Endothelial cell of umbilical vein (primary cell): ENCODE results near the gene GADD45GIP1. TPM values are rescaled to one million over a fixed set of nuclear protein-coding genes. Genes with fewer than 3 reads are reported as not detected.

Source experiments
- BruUV-seq: library from RNA; stranded (reverse); fragments of 400-500 nt; replicated peaks from 2 replicates; lab custom pipeline; 2021; lab: Mats Ljungman, UMichigan
- CTCF ChIA-PET: fragments of 300-600, 350-600 bp; sonication (Branson Sonifier 250); formaldehyde crosslinking; loops from one replicate; lab custom pipeline; 2021; ENCODE audit warnings: antibody characterized with exemption, inconsistent platforms; lab: Charles Lee
- POLR2A ChIA-PET: fragments of 300-600, 350-600 bp; sonication (Branson Sonifier 250); formaldehyde crosslinking; loops from one replicate; lab custom pipeline; 2021; ENCODE audit warnings: antibody characterized with exemption, inconsistent platforms; lab: Charles Lee
- DNase-seq: peaks from one replicate; pipeline ENCODE4 v3.0.0-alpha.2; 2011; ENCODE audit warnings: low read depth, low spot score
- FAIRE-seq: peaks from 2 replicates; lab custom pipeline; 2011; peaks lifted over from hg19 to GRCh38; lab: Jason Lieb, UNC
- H2AFZ ChIP-seq: 2 replicates; pipeline ENCODE4 v1.6.0; 2012; ENCODE audit warnings: low read depth, low read length, control low read depth, inconsistent platforms
- H3K27ac ChIP-seq: 2 replicates; pipeline ENCODE4 v1.5.1; 2011; ENCODE audit warnings: low read depth, mild to moderate bottlenecking, control low read depth, low read length, moderate library complexity; ENCODE audit not compliant: insufficient read depth
- H3K27me3 ChIP-seq, 2 experiments: 2 replicates each; pipeline versions ENCODE4 v1.6.0 to v1.6.1; 2011; ENCODE audit warnings: low read length in 2 of 2, mixed read lengths in 1 of 2; ENCODE audit not compliant: control insufficient read depth in 2 of 2, insufficient read depth in 2 of 2
- H3K36me3 ChIP-seq, 2 experiments: 2 replicates in 1 of 2; 3 replicates in 1 of 2; pipeline ENCODE4 v1.5.1; 2011; ENCODE audit warnings: low read length in 2 of 2, mild to moderate bottlenecking in 1 of 2, moderate library complexity in 1 of 2; ENCODE audit not compliant: control insufficient read depth in 2 of 2, insufficient read depth in 2 of 2; ENCODE audit errors: extremely low read depth in 1 of 2
- H3K4me1 ChIP-seq: 3 replicates; pipeline ENCODE4 v1.5.1; 2011; ENCODE audit warnings: mild to moderate bottlenecking, low read length; ENCODE audit not compliant: control insufficient read depth, insufficient read depth; ENCODE audit errors: extremely low read depth
- H3K4me2 ChIP-seq: 2 replicates; pipeline ENCODE4 v1.6.1; 2011; ENCODE audit warnings: low read length, control low read depth, mixed read lengths; ENCODE audit not compliant: insufficient read depth
- H3K4me3 ChIP-seq, 3 experiments: fragments of 200-600 bp in 1 of 3; sonication (generic), shearing (Covaris generic) in 1 of 3; replicated peaks in 1 of 3; 2 replicates each; pipeline ENCODE4 v1.5.1; 2011 to 2016; ENCODE audit warnings: control low read depth in 3 of 3, low read length in 3 of 3, mild to moderate bottlenecking in 2 of 3, inconsistent platforms in 1 of 3, low read depth in 1 of 3, moderate library complexity in 1 of 3; ENCODE audit not compliant: insufficient read depth in 1 of 3
- H3K79me2 ChIP-seq: 2 replicates; pipeline ENCODE4 v1.6.0; 2012; ENCODE audit warnings: low read length, inconsistent platforms; ENCODE audit not compliant: control insufficient read depth, insufficient read depth
- H3K9ac ChIP-seq: replicated peaks from 2 replicates; pipeline ENCODE3; 2011; ENCODE audit warnings: low read length, control low read depth; ENCODE audit not compliant: insufficient read depth; ENCODE audit errors: extremely low read depth
- H3K9me1 ChIP-seq: replicated peaks from 3 replicates; pipeline ENCODE4 v1.6.0; 2011; ENCODE audit warnings: mild to moderate bottlenecking, low read length; ENCODE audit not compliant: control insufficient read depth, insufficient read depth; ENCODE audit errors: extremely low read depth
- H3K9me3 ChIP-seq: replicated peaks from 2 replicates; pipeline ENCODE4 v1.5.1; 2012; ENCODE audit warnings: low read length, inconsistent platforms; ENCODE audit not compliant: control insufficient read depth, insufficient read depth
- H4K20me1 ChIP-seq: replicated peaks from 2 replicates; pipeline ENCODE3; 2011; ENCODE audit warnings: mild to moderate bottlenecking, low read length; ENCODE audit not compliant: control insufficient read depth, insufficient read depth; ENCODE audit errors: extremely low read depth
- EZH2 ChIP-seq: IDR thresholded peaks from 2 replicates; pipeline ENCODE4 v1.6.1; 2012; ENCODE audit warnings: borderline replicate concordance, low read depth, mild to moderate bottlenecking, moderate library complexity, low read length, inconsistent platforms; ENCODE audit not compliant: severe bottlenecking
- FOS ChIP-seq: IDR thresholded peaks from 2 replicates; pipeline ENCODE4 v1.6.1; 2011; ENCODE audit warnings: mild to moderate bottlenecking, low read length, moderate library complexity, borderline replicate concordance; ENCODE audit not compliant: insufficient read depth
- GATA2 ChIP-seq: IDR thresholded peaks from 2 replicates; pipeline ENCODE4 v1.7.0; 2011; ENCODE audit warnings: low read depth, mild to moderate bottlenecking, moderate library complexity, mixed read lengths, low read length; ENCODE audit not compliant: insufficient read length, insufficient read depth
- JUN ChIP-seq: IDR thresholded peaks from 2 replicates; pipeline ENCODE4 v1.6.1; 2011; ENCODE audit warnings: borderline replicate concordance, low read depth; ENCODE audit not compliant: insufficient read length, insufficient read depth
- POLR2A ChIP-seq: IDR thresholded peaks from 2 replicates; pipeline ENCODE4 v1.6.1; 2012; ENCODE audit warnings: low read depth, mild to moderate bottlenecking, control low read depth, low read length
- POLR2AphosphoS5 ChIP-seq: IDR thresholded peaks from 2 replicates; pipeline ENCODE4 v1.6.1; 2012; ENCODE audit warnings: low read depth, mild to moderate bottlenecking, control low read depth, low read length, moderate library complexity; ENCODE audit not compliant: insufficient read depth
- dilution Hi-C: fragments of 300-500 bp; cut with MboI; formaldehyde crosslinking; loops from one replicate; pipeline ENCODE4 v1.15.0; 2019; ENCODE audit warnings: low sequenced_read_pairs; ENCODE audit not compliant: extremely low pct_ligation_motif_present
- intact Hi-C: fragments of 100-400 bp; cut with micrococcal nuclease; formaldehyde crosslinking; loops from one replicate; pipeline ENCODE4 v1.10.0; 2022
- polyA plus RNA-seq, 4 experiments: library from polyadenylated mRNA; depleted of rRNA in 3 of 4; stranded (reverse) in 3 of 4; unstranded in 1 of 4; fragments of >200 nt; gene quantifications; 2 replicates each; pipeline versions ENCODE4 v1.2.1 to v1.2.3, GENCODE V29; 2011 to 2012; ENCODE audit warnings: missing spikeins in 1 of 4
- total RNA-seq: library from RNA; stranded (reverse); gene quantifications from 2 replicates; pipeline ENCODE4 v1.2.3, GENCODE V29; 2021
- TF ChIP-seq, protein P1 (sequence below): IDR thresholded peaks from 2 replicates; pipeline ENCODE4 v1.6.1; 2011; ENCODE audit not compliant: insufficient read depth, insufficient read length
- TF ChIP-seq, protein P2 (sequence below), 2 donors: IDR thresholded peaks; 1 replicate in 1 of 2; 2 replicates in 1 of 2; pipeline ENCODE4 v1.5.1; 2011; ENCODE audit warnings: low read length in 2 of 2, mild to moderate bottlenecking in 2 of 2, moderate library complexity in 2 of 2, control low read depth in 1 of 2, inconsistent platforms in 1 of 2, low read depth in 1 of 2; ENCODE audit not compliant: insufficient read depth in 1 of 2; ENCODE audit errors: extremely low read depth in 1 of 2

Gene GADD45GIP1
- total and polyA plus RNA-seq, 2 donors (not counting 3 experiments of a cell fraction or from before 2014, with no cell fraction given), result 32.8 to 38.3 TPM

DNA sequence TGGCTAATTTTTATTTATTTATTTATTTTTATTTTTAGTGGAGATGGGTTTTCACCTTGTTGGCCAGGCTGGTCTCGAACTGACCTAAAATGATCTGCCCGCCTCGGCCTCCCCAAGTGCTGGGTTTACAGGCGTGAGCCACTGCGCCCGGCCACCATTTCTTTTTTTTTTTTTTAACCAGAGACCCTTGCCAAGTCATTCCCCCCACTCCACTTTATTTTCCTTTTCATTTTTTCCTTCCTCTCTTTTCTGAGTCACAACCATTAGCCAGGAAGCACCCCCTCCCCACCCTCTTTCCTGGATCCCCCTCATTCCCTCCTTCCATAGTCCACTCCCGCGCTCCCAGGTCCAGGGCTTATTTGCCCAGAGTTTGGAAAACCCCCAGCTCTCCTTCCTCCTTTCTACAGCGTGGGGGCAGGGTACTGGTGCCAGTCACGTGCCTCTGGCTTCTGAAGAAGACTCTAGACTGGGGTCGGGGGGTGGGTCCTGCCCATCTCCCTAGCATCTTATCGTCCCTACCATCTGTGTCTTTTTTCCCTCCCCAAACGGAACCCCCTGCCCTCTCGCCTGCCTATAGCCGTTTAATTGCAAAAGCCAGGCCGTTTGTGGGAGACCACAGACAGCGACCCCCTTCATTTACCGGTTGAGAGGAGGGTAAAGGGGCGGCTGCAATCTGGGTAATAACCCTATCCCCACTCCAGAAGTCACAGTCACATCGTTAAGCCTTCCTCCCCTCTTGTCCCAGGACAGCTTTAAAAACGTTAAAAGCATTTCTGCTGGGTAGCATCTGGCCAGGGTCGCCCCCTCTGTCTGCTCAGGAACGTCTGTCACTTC lies 19.7 kb downstream of the GADD45GIP1 start:
- Histone ChIP-seq H3K36me3 (peaks cover 13 to 26% of the 10 kb centered on the region in 2 experiments), H4K20me1 (no peaks in the 10 kb centered on the region), H3K4me1 (peaks cover 31% of the 10 kb centered on the region), H3K9me1 (no peaks in the 10 kb centered on the region), H3K4me2 (peak overlapping the region; percentile 42), H3K27ac (peak overlapping the region; percentile 23), H2AFZ (peak overlapping the region; percentile 49), H3K9me3 (no peaks in the 10 kb centered on the region), H3K4me3 (peak overlapping the region in 2 of 3 experiments; percentile 24 to 28), H3K9ac (peak overlapping the region; percentile 27), H3K27me3 (no peaks in the 10 kb centered on the region), H3K79me2 (peaks cover 47% of the 10 kb centered on the region)
- ChIA-PET CTCF (interaction anchor here (0.8 to 1.3 kb wide), 4 partner anchors 18 to 180 kb away, joined by 3 to 6 read pairs (median 4); partner anchors contain the start of genes GCDH and SYCE2), POLR2A (interaction anchor here (0.8 to 1.6 kb wide), 2 partner anchors 9 to 28 kb away, joined by 3 to 6 read pairs; partner anchors contain the start of gene RAD23A)
- DNase-seq (peak; percentile 75), FAIRE-seq (peak; percentile 47)
- dilution Hi-C loops (no loop called here), intact Hi-C loops (loop anchor here (10.0 kb wide), 1 partner anchor 153 kb away; no protein-coding TSS in a partner anchor)
- TSS peak; percentile 27 for BruUV-seq
- no peak for TF ChIP-seq EZH2
- TF ChIP-seq, protein P1, sequence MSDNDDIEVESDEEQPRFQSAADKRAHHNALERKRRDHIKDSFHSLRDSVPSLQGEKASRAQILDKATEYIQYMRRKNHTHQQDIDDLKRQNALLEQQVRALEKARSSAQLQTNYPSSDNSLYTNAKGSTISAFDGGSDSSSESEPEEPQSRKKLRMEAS, result peak; percentile 30
- no peak for TF ChIP-seq GATA2
- no peak for TF ChIP-seq JUN
- TF ChIP-seq POLR2A, result no peak
- no peak for TF ChIP-seq POLR2AphosphoS5
- TF ChIP-seq, protein P2, sequence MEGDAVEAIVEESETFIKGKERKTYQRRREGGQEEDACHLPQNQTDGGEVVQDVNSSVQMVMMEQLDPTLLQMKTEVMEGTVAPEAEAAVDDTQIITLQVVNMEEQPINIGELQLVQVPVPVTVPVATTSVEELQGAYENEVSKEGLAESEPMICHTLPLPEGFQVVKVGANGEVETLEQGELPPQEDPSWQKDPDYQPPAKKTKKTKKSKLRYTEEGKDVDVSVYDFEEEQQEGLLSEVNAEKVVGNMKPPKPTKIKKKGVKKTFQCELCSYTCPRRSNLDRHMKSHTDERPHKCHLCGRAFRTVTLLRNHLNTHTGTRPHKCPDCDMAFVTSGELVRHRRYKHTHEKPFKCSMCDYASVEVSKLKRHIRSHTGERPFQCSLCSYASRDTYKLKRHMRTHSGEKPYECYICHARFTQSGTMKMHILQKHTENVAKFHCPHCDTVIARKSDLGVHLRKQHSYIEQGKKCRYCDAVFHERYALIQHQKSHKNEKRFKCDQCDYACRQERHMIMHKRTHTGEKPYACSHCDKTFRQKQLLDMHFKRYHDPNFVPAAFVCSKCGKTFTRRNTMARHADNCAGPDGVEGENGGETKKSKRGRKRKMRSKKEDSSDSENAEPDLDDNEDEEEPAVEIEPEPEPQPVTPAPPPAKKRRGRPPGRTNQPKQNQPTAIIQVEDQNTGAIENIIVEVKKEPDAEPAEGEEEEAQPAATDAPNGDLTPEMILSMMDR (IDR thresholded peaks at IDR 0.05; ENCODE audit: extremely low read depth in 1 of 2, insufficient read depth in 1 of 2, low read depth in 1 of 2, low read length in 2 of 2), result no peak
- no peak for TF ChIP-seq FOS
